ENCODE results near the gene EFNA4.

EFNA4 gene

GRCh38 chr1:155037851-155038441, 25.6 kb upstream of the EFNA4 start:
- no peaks in the 10 kb centered on the region for H3K4me1 Mint-ChIP-seq
- H3K4me3 Mint-ChIP-seq = no peak overlapping the region
- DNase-seq (ENCODE audit: low spot score in 2 of 2) (no peak), ATAC-seq (replicated peaks; ENCODE audit: extremely low read depth, poor library complexity, severe bottlenecking) (no peak)
- H3K27me3 Mint-ChIP-seq = peaks cover 24% of the 10 kb centered on the region
- H3K36me3 Mint-ChIP-seq (ENCODE audit: insufficient read depth) = no peaks in the 10 kb centered on the region
- no peaks in the 10 kb centered on the region for H3K9me3 Mint-ChIP-seq
- no peak overlapping the region for H3K27ac Mint-ChIP-seq (ENCODE audit: low read depth)

GRCh38 chr1:155038602-155039307, 24.8 kb upstream of the EFNA4 start:
- DNase-seq (ENCODE audit: low spot score in 2 of 2) (no peak), ATAC-seq (replicated peaks; ENCODE audit: extremely low read depth, poor library complexity, severe bottlenecking) (no peak)
- H3K4me1 Mint-ChIP-seq = no peaks in the 10 kb centered on the region
- no peak overlapping the region for H3K27ac Mint-ChIP-seq (ENCODE audit: low read depth)
- H3K4me3 Mint-ChIP-seq = no peak overlapping the region
- no peaks in the 10 kb centered on the region for H3K36me3 Mint-ChIP-seq (ENCODE audit: insufficient read depth)
- peaks cover 22% of the 10 kb centered on the region for H3K27me3 Mint-ChIP-seq
- H3K9me3 Mint-ChIP-seq = no peaks in the 10 kb centered on the region

GRCh38 chr1:155039308-155039669, 24.3 kb upstream of the EFNA4 start:
- H3K36me3 Mint-ChIP-seq (ENCODE audit: insufficient read depth) = no peaks in the 10 kb centered on the region
- no peak for DNase-seq (ENCODE audit: low spot score in 2 of 2)
- ATAC-seq (replicated peaks; ENCODE audit: extremely low read depth, poor library complexity, severe bottlenecking) = no peak
- no peaks in the 10 kb centered on the region for H3K9me3 Mint-ChIP-seq
- H3K27me3 Mint-ChIP-seq = peaks cover 22% of the 10 kb centered on the region
- no peaks in the 10 kb centered on the region for H3K4me1 Mint-ChIP-seq
- H3K27ac Mint-ChIP-seq (ENCODE audit: low read depth) = no peak overlapping the region
- H3K4me3 Mint-ChIP-seq = no peak overlapping the region

- ATAC-seq (replicated peaks; ENCODE audit: extremely low read depth, poor library complexity, severe bottlenecking) = no peak
- Mint-ChIP-seq H3K36me3 (ENCODE audit: insufficient read depth) (peaks cover 2% of the 10 kb centered on the region), H3K27me3 (peaks cover 22% of the 10 kb centered on the region), H3K4me3 (no peak overlapping the region), H3K9me3 (no peaks in the 10 kb centered on the region), H3K27ac (ENCODE audit: low read depth) (no peak overlapping the region), H3K4me1 (peaks cover 8% of the 10 kb centered on the region)
- no peak for DNase-seq (ENCODE audit: low spot score in 2 of 2)
These were observed 23.0 kb upstream of the EFNA4 start for GRCh38 chr1:155040358-155041093.

DNA sequence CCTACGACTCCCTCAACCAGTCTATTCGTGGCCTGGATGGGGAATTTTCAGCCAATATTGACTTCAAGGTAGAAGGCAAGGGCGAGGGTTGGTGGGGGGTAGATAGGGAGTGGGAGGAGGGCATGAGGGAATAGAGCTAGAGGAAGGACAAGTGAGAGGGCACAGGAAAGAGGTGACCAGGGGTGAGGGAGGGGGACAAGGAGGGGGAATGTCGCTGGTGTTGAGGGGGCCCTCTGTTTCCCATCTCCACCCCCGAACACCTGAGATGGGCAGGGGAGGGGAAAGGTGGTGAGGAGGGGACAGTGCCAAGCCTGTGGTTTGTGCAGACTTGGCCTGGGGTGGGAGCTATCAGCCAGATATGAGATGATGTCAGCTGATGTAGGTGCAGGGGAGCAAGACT, 20.8 kb upstream of the EFNA4 start:
- Mint-ChIP-seq H3K27ac (ENCODE audit: low read depth) (no peak overlapping the region), H3K27me3 (peaks cover 18% of the 10 kb centered on the region), H3K4me3 (no peak overlapping the region), H3K9me3 (no peaks in the 10 kb centered on the region), H3K4me1 (peaks cover 9% of the 10 kb centered on the region), H3K36me3 (ENCODE audit: insufficient read depth) (peaks cover 2% of the 10 kb centered on the region)
- DNase-seq (ENCODE audit: low spot score in 2 of 2) (no peak), ATAC-seq (replicated peaks; ENCODE audit: extremely low read depth, poor library complexity, severe bottlenecking) (no peak)

- DNase-seq (ENCODE audit: low spot score in 2 of 2) (no peak), ATAC-seq (replicated peaks; ENCODE audit: extremely low read depth, poor library complexity, severe bottlenecking) (no peak)
- peak overlapping the region; percentile 49 for H3K27ac Mint-ChIP-seq (ENCODE audit: low read depth)
- H3K27me3 Mint-ChIP-seq = peaks cover 13% of the 10 kb centered on the region
- H3K9me3 Mint-ChIP-seq = no peaks in the 10 kb centered on the region
- H3K4me1 Mint-ChIP-seq = peaks cover 9% of the 10 kb centered on the region
- peaks cover 2% of the 10 kb centered on the region for H3K36me3 Mint-ChIP-seq (ENCODE audit: insufficient read depth)
- no peak overlapping the region for H3K4me3 Mint-ChIP-seq
These were observed 20.2 kb upstream of the EFNA4 start for GRCh38 chr1:155043301-155043702.

DNA sequence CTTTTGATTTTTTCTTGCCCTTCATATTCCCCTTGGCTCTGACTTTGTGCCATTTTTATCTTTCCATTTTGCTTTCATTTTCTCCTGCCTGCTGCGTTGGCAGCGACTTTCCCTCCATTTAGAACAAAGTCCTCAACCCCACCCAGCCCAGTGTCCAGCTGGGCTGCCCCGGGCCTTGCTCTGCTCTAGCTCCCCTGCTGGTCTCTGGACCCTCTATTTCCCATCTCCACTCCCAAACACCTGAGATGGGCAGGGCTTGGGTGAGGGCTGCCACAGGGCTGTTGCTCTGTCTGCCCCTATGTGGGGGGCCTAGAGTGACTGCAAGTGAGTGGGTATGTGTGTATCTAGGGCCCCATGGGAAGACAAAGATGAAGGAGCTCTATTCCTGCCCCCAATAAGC, 19.7 kb upstream of the EFNA4 start:
- Mint-ChIP-seq H3K27ac (ENCODE audit: low read depth) (peak overlapping the region; percentile 49), H3K36me3 (ENCODE audit: insufficient read depth) (peaks cover 2% of the 10 kb centered on the region), H3K9me3 (no peaks in the 10 kb centered on the region), H3K4me3 (no peak overlapping the region), H3K27me3 (peaks cover 8% of the 10 kb centered on the region), H3K4me1 (peaks cover 9% of the 10 kb centered on the region)
- ATAC-seq (replicated peaks; ENCODE audit: extremely low read depth, poor library complexity, severe bottlenecking) = no peak
- no peak for DNase-seq (ENCODE audit: low spot score in 2 of 2)

GRCh38 chr1:155044365-155044764, 19.2 kb upstream of the EFNA4 start:
- H3K4me1 Mint-ChIP-seq = peaks cover 9% of the 10 kb centered on the region
- ATAC-seq (replicated peaks; ENCODE audit: extremely low read depth, poor library complexity, severe bottlenecking) (no peak), DNase-seq (ENCODE audit: low spot score in 2 of 2) (no peak)
- peaks cover 2% of the 10 kb centered on the region for H3K36me3 Mint-ChIP-seq (ENCODE audit: insufficient read depth)
- H3K9me3 Mint-ChIP-seq = no peaks in the 10 kb centered on the region
- no peak overlapping the region for H3K27ac Mint-ChIP-seq (ENCODE audit: low read depth)
- H3K27me3 Mint-ChIP-seq = peaks cover 2% of the 10 kb centered on the region
- no peak overlapping the region for H3K4me3 Mint-ChIP-seq

- no peak overlapping the region for H3K27ac Mint-ChIP-seq (ENCODE audit: low read depth)
- H3K4me3 Mint-ChIP-seq = no peak overlapping the region
- peaks cover 14% of the 10 kb centered on the region for H3K4me1 Mint-ChIP-seq
- ATAC-seq (replicated peaks; ENCODE audit: extremely low read depth, poor library complexity, severe bottlenecking) (peak; percentile 67), DNase-seq (ENCODE audit: low spot score in 2 of 2) (peak in 1 of 2 donors; percentile 39)
- H3K9me3 Mint-ChIP-seq = no peaks in the 10 kb centered on the region
- no peaks in the 10 kb centered on the region for H3K27me3 Mint-ChIP-seq
- H3K36me3 Mint-ChIP-seq (ENCODE audit: insufficient read depth) = peaks cover 2% of the 10 kb centered on the region
These were observed 18.5 kb upstream of the EFNA4 start for GRCh38 chr1:155044812-155045657.

- DNase-seq (ENCODE audit: low spot score in 2 of 2) = no peak
- no peaks in the 10 kb centered on the region for H3K9me3 Mint-ChIP-seq
- no peak overlapping the region for H3K4me3 Mint-ChIP-seq
- ATAC-seq (replicated peaks; ENCODE audit: extremely low read depth, poor library complexity, severe bottlenecking) = no peak
- no peak overlapping the region for H3K27ac Mint-ChIP-seq (ENCODE audit: low read depth)
- H3K36me3 Mint-ChIP-seq (ENCODE audit: insufficient read depth) = peaks cover 6% of the 10 kb centered on the region
- H3K27me3 Mint-ChIP-seq = no peaks in the 10 kb centered on the region
- peaks cover 31% of the 10 kb centered on the region for H3K4me1 Mint-ChIP-seq
These were observed 14.8 kb upstream of the EFNA4 start for GRCh38 chr1:155048449-155049334.

DNA sequence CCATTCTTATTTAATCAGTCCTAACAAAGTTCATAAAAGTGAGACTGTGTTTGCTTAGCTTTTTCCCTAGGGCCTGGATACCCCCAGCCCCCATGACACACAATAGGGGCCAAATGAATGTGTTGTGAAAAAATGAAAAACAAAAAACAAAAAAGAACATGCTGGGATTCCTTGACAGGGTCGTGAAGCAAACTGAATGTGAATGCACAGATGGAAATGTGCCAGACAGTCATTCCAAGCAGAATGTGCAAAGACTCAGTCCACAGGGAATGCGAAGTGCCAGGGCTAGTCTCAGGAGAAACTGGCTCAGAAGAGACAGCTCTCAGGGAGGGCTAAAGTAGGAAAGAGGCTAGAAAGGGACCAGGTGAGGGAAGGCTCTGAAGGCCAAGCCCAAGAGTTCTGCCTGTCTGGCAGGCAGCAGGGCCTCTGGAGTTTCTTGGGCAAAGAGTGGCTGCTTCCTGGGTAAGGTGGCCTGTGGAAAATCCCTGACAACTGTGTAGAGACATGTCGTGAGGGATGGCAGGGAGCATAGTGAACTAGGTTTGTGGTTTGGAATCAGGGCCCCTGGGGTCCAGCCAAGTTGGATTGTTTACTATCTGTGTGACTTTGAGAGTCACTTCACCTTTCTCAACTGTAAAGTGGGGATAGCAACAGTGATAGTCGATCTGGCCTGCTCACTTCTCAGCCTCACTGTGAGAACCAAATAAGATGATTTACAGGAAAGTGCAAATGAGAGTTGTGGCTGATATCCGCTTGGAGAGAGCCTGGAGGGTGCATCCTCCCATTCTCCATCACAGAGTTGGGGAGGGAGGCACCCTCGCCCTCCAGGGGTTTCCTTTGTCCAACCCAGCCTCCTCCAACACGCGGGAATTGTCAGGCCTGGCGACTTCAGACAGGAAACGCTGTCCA, 13.6 kb upstream of the EFNA4 start:
- no peak for DNase-seq (ENCODE audit: low spot score in 2 of 2)
- H3K4me3 Mint-ChIP-seq = peak overlapping the region; percentile 83

More for the DNA sequence above, 13.6 kb upstream of the EFNA4 start:
- Mint-ChIP-seq H3K27ac (ENCODE audit: low read depth) (no peak overlapping the region), H3K36me3 (ENCODE audit: insufficient read depth) (peaks cover 5% of the 10 kb centered on the region), H3K4me1 (peaks cover 29% of the 10 kb centered on the region), H3K27me3 (no peaks in the 10 kb centered on the region), H3K9me3 (no peaks in the 10 kb centered on the region)
- ATAC-seq (replicated peaks; ENCODE audit: extremely low read depth, poor library complexity, severe bottlenecking) = no peak

Measured in central memory CD8-positive, alpha-beta T cell (primary cell).